ENCODE data around the gene UGT2B15.
"Not testable (repeated sequence)": the region's sequence is repeated elsewhere in the genome, so short reads cannot be mapped to it uniquely, and the experiment has no call there.

- TF ChIP-seq CTCF (conservative IDR thresholded peaks at IDR 0.05); ZFX (IDR thresholded peaks at IDR 0.05): not testable (repeated sequence)
These were observed 7.4 kb downstream of the UGT2B15 start for GRCh38 chr4:68662836-68663574.

Measured in C4-2B (cell line).